H1 (cell line): ENCODE measurements around the gene CD44.

Experiments
- CREB1 ChIP-seq: IDR thresholded peaks from 2 replicates; pipeline ENCODE4 v1.6.1; 2012; ENCODE audit warnings: inconsistent platforms
- CTCF ChIP-seq, 3 experiments: IDR thresholded peaks; 1 replicate in 2 of 3; 2 replicates in 1 of 3; pipeline versions ENCODE4 v1.5.1 to v1.6.1; 2011; ENCODE audit warnings: low read length in 3 of 3, mild to moderate bottlenecking in 3 of 3, inconsistent platforms in 2 of 3, low read depth in 1 of 3, moderate library complexity in 1 of 3; ENCODE audit not compliant: insufficient read depth in 1 of 3; ENCODE audit errors: control extremely low read depth in 1 of 3
- MAFK ChIP-seq: IDR thresholded peaks from 2 replicates; pipeline ENCODE4 v1.6.1; 2012; ENCODE audit warnings: low read depth, mild to moderate bottlenecking, improper control_type of control experiment, low read length
- PHF8 ChIP-seq: fragments of 200-600 bp; sonication (generic); conservative IDR thresholded peaks from 2 replicates; pipeline ENCODE4 v1.7.1; 2012; ENCODE audit warnings: low read depth, mild to moderate bottlenecking, inconsistent platforms, low read length, moderate library complexity
- POLR2A ChIP-seq, 2 experiments: IDR thresholded peaks; 1 replicate in 1 of 2; 2 replicates in 1 of 2; pipeline ENCODE4 v1.6.1; 2011; ENCODE audit warnings: low read depth in 2 of 2, low read length in 2 of 2, mild to moderate bottlenecking in 2 of 2; ENCODE audit errors: control extremely low read depth in 1 of 2
- POLR2AphosphoS5 ChIP-seq: IDR thresholded peaks from 2 replicates; pipeline ENCODE4 v1.6.1; 2011; ENCODE audit warnings: low read depth, low read length
- RAD21 ChIP-seq, 2 experiments: IDR thresholded peaks in 1 of 2; conservative IDR thresholded peaks in 1 of 2; 2 replicates each; pipeline ENCODE4 v1.6.1; 2011; ENCODE audit warnings: low read depth in 2 of 2, low read length in 2 of 2, improper control_type of control experiment in 1 of 2, inconsistent platforms in 1 of 2, mild to moderate bottlenecking in 1 of 2, moderate library complexity in 1 of 2
- TEAD4 ChIP-seq: IDR thresholded peaks from 2 replicates; pipeline ENCODE4 v1.6.1; 2012; ENCODE audit warnings: low read depth, low read length, inconsistent platforms, mixed read lengths
- USF2 ChIP-seq: IDR thresholded peaks from 2 replicates; pipeline ENCODE4 v1.6.1; 2011; ENCODE audit warnings: low read length, improper control_type of control experiment

- TF ChIP-seq PHF8 (no peak), TEAD4 (no peak), POLR2A (IDR thresholded peaks at IDR 0.05; ENCODE audit: control extremely low read depth in 1 of 2, low read depth in 2 of 2, low read length in 2 of 2) (no peak), CTCF (IDR thresholded peaks at IDR 0.05; ENCODE audit: control extremely low read depth in 1 of 3, insufficient read depth in 1 of 3, low read depth in 1 of 3, low read length in 3 of 3) (no peak), USF2 (no peak), RAD21 (IDR thresholded peaks at IDR 0.05 in 1 of 2, conservative IDR thresholded peaks at IDR 0.05 in 1 of 2; ENCODE audit: low read depth in 2 of 2, low read length in 2 of 2) (no peak), CREB1 (no peak), POLR2AphosphoS5 (no peak), MAFK (no peak)
Observed at GRCh38 chr11:35155677-35156076, 16.7 kb downstream of the CD44 start.
